ENCODE measurements around the gene PCDHA11.
A peak's percentile ranks its signal among the peaks of the same experiment; 100 is the strongest.
"Not testable (repeated sequence)": the region's sequence is repeated elsewhere in the genome, so short reads cannot be mapped to it uniquely, and the experiment has no call there.

The PCDHA11 gene

GRCh38 chr5:140840978-140841962, 27.5 kb upstream of the PCDHA11 start, which contains the start of gene PCDHA8:
Gene PCDHA8 (plus strand): TSS chr5:140841187. CDS start chr5:140841322, 135 bp downstream.
- Histone ChIP-seq H3K9me3 (no peaks in the 10 kb centered on the region), H3K27me3 (no peaks in the 10 kb centered on the region), H3K36me3 (no peaks in the 10 kb centered on the region), H3K4me1 (no peaks in the 10 kb centered on the region), H3K4me3 (ENCODE audit: low read depth, low read length) (peak within 1 kb of the TSS; percentile 69)
- TF ChIP-seq, protein P1, sequence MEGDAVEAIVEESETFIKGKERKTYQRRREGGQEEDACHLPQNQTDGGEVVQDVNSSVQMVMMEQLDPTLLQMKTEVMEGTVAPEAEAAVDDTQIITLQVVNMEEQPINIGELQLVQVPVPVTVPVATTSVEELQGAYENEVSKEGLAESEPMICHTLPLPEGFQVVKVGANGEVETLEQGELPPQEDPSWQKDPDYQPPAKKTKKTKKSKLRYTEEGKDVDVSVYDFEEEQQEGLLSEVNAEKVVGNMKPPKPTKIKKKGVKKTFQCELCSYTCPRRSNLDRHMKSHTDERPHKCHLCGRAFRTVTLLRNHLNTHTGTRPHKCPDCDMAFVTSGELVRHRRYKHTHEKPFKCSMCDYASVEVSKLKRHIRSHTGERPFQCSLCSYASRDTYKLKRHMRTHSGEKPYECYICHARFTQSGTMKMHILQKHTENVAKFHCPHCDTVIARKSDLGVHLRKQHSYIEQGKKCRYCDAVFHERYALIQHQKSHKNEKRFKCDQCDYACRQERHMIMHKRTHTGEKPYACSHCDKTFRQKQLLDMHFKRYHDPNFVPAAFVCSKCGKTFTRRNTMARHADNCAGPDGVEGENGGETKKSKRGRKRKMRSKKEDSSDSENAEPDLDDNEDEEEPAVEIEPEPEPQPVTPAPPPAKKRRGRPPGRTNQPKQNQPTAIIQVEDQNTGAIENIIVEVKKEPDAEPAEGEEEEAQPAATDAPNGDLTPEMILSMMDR (IDR thresholded peaks at IDR 0.05; ENCODE audit: low read depth, low read length), result peak; percentile 91
- peak; percentile 82 for DNase-seq

DNA sequence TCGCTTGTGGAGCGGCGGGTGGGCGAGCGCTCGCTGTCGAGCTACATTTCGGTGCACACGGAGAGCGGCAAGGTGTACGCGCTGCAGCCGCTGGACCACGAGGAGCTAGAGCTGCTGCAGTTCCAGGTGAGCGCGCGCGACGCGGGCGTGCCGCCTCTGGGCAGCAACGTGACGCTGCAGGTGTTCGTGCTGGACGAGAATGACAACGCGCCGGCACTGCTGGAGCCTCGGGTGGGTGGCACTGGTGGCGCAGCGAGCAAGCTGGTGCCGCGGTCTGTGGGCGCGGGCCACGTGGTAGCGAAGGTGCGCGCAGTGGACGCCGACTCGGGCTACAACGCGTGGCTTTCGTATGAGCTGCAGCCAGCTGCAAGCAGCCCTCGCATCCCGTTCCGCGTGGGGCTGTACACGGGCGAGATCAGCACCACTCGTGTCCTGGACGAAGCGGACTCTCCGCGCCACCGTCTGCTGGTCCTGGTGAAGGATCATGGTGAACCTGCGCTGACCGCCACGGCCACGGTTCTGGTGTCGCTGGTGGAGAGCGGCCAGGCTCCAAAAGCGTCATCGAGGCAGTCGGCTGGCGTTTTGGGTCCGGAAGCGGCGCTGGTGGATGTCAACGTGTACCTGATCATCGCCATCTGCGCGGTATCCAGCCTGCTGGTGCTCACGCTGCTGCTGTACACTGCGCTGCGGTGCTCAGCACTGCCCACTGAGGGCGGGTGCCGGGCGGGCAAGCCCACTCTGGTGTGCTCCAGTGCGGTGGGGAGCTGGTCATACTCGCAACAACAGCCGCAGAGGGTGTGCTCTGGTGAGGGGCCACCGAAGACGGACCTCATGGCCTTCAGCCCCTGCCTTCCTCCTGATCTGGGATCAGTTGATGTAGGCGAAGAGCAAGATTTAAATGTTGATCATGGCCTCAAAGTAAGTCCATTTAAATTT, 25.7 kb upstream of the PCDHA11 start:
- DNase-seq, result no peak
- no peaks in the 10 kb centered on the region for H3K27me3 ChIP-seq
- no peaks in the 10 kb centered on the region for H3K9me3 ChIP-seq
- TF ChIP-seq, protein P1 (IDR thresholded peaks at IDR 0.05; ENCODE audit: low read depth, low read length), result no peak
- H3K4me3 ChIP-seq (ENCODE audit: low read depth, low read length), result no peak overlapping the region
- no peaks in the 10 kb centered on the region for H3K4me1 ChIP-seq
- no peaks in the 10 kb centered on the region for H3K36me3 ChIP-seq

- not testable (repeated sequence) for H3K27me3 ChIP-seq; DNase-seq; H3K4me3 ChIP-seq (ENCODE audit: low read depth, low read length); H3K4me1 ChIP-seq; H3K36me3 ChIP-seq; H3K9me3 ChIP-seq
Observed at GRCh38 chr5:140848139-140849102, 20.3 kb upstream of the PCDHA11 start, which contains the start of gene PCDHA9. Gene PCDHA9 (plus strand): TSS chr5:140848382. CDS start chr5:140848496, 114 bp downstream.

DNA sequence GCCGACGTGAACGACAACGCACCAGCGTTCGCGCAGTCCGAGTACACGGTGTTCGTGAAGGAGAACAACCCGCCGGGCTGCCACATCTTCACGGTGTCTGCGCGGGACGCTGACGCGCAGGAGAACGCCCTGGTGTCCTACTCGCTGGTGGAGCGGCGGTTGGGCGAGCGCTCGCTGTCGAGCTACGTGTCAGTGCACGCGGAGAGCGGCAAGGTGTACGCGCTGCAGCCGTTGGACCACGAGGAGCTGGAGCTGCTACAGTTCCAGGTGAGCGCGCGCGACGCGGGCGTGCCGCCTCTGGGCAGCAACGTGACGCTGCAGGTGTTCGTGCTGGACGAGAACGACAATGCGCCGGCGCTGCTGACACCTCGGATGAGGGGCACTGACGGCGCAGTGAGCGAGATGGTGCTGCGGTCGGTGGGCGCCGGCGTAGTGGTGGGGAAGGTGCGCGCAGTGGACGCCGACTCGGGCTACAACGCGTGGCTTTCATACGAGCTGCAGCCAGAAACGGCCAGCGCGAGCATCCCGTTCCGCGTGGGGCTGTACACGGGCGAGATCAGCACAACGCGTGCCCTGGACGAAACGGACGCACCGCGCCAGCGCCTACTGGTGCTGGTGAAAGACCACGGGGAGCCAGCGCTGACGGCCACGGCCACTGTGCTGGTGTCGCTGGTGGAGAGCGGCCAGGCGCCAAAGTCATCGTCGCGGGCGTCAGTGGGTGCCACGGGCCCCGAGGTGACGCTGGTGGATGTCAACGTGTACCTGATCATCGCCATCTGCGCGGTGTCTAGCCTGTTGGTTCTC, 18.7 kb upstream of the PCDHA11 start:
- H3K36me3 ChIP-seq; DNase-seq; H3K9me3 ChIP-seq; H3K4me1 ChIP-seq; H3K27me3 ChIP-seq; H3K4me3 ChIP-seq (ENCODE audit: low read depth, low read length): not testable (repeated sequence)

DNA sequence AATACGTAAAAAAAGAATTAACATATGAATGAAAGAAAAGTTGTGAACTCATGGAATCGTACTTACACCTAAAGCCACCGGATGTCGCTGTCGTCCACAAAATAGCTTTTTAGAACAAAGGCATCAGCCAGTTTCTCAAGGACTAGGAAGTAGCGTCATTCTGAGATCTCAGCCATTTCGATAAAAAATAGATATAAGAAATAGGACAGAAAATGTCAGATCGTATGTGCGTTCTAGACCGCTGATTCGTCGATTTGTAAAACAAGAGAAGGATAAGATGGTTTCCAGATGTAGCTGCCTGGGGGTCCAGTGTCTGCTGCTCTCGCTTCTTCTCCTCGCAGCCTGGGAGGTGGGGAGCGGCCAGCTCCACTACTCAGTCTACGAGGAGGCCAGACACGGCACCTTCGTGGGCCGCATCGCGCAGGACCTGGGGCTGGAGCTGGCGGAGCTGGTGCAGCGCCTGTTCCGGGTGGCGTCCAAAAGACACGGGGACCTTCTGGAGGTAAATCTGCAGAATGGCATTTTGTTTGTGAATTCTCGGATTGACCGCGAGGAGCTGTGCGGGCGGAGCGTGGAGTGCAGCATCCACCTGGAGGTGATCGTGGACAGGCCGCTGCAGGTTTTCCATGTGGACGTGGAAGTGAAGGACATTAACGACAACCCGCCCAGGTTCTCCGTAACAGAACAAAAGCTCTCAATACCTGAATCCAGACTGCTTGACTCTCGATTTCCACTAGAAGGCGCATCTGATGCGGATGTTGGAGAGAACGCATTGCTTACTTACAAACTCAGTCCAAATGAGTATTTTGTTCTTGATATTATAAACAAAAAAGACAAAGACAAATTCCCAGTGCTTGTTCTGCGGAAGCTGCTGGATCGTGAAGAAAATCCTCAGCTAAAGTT, 12.7 kb upstream of the PCDHA11 start, which contains the start of gene PCDHA10:
TSS of gene PCDHA10 (plus strand) at position 126 of the 903 bp plus-strand sequence. CDS start at position 278, 152 bp downstream.
- Histone ChIP-seq H3K4me1 (no peaks in the 10 kb centered on the region), H3K4me3 (ENCODE audit: low read depth, low read length) (peak within 1 kb of the TSS; percentile 77), H3K9me3 (no peaks in the 10 kb centered on the region; the same call in 1 of the 2 replicates), H3K27me3 (no peaks in the 10 kb centered on the region), H3K36me3 (no peaks in the 10 kb centered on the region)
- peak; percentile 49 for DNase-seq
- TF ChIP-seq, protein P1 (IDR thresholded peaks at IDR 0.05; ENCODE audit: low read depth, low read length), result peak; percentile 66

All from BE2C (cell line).